HG03196 (cell line): ENCODE measurements around the gene COL17A1.

ENCODE experiments used
- ATAC-seq: cut with Tn5 transposase; IDR thresholded peaks from one replicate; pipeline ENCODE4 v1.9.1; 2021; ENCODE audit not compliant: unreplicated experiment

The COL17A1 gene

DNA sequence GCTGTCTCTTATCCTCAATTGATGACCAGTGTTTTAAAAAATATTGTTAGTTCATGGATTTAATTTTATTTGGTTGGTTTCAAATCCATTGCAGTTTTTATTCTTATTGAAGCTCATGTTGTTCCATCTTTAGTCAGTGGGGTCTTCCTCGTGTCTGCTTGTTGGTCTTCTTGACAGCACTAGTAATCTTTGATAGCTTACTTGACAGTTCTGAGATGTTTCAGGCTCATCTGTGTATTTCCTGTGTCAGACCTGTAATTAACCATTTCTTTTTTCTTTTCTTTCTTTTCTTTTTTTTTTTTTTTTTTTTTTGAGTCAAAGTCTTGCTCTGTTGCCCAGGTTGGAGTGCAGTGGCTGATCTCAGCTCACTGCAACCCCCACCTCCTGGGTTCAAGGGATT lies 90.5 kb downstream of the COL17A1 start:
- ATAC-seq: no peak

DNA sequence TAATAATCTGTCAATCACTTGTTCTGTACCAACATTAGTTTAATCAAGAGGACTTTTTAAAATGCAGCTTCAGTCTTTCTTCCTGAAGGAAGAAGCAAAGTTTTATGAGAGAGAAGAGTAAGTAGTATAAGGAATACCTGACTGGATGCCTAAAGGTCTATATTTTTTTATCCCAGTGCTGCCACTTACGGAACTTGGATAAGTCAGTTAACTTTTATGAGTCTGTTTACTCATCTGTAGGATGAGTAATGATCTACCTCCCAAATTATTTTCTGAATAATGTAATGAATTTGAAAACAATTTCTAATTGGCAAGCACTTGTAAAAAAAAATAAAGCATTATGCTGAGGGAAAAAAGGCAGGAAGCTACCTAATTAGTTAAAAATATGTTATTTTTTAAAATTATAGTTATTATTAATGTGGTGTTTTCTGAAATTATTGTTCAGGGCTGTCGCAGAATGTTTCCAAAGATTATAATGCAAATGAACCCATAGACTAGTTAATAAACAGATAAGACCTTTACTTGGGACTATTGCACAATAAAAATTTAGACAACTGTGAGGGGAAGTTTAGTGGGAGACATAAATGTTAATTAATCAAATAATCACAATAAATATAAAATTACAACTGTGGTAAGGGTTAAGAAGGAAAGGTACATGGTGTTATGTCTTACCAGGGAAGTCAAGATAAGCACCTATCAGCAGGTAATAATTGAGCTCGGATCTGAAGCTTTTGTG lies 94.1 kb downstream of the COL17A1 start:
- ATAC-seq: no peak

DNA sequence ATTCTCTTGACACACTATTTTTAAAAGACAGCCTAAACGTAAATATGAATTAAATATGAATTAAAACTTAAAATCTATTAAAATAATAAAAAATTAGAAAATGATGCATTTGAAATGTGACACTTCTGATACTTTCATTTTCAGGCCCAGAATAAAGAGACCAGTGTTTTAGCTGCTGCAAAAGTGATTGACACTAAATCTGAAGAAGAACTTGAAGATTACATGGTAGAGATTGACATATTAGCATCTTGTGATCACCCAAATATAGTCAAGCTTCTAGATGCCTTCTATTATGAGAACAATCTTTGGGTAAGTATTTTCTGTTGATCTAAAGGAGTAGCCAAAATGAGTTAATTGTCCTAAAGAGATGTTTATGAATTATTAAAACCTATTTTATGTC lies 95.1 kb downstream of the COL17A1 start:
- ATAC-seq: no peak

DNA sequence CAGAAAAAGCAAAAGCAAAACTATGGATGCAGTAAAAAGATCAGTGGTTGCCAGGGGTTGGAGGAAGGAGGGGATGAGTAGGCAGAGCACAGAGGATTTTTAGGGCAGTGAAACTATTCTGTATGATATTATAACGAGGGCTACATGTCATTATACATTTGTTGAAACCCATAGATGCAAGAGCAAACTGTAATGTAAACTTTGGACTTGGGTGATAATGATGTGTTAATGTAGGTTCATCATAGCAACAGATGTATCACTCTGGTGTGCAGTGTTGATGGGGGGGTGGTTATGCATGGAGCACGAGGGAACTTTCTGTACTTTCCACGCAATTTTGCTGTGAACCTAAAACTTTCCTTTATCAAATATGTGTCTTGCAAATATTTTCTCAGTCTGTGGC lies 95.6 kb downstream of the COL17A1 start:
- ATAC-seq: no peak

DNA sequence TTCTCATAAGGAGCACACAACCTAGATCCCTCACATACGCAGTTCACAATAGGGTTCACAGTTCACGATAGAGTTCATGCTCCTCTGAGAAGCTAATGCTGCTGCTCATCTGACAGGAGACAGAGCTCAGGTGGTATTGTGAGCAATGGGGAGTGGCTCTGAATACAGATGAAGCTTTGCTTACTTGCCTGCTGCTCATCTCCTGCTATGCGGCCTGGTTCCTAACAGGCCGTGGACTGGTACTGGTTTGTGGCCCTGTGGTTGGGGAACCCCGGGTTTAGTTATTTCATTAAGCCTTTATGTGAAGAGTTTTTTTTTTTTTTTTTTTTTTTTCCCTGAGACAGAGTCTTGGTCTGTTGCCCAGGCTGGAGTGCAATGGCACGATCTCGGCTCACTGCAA lies 99.3 kb downstream of the COL17A1 start:
- ATAC-seq: no peak

DNA sequence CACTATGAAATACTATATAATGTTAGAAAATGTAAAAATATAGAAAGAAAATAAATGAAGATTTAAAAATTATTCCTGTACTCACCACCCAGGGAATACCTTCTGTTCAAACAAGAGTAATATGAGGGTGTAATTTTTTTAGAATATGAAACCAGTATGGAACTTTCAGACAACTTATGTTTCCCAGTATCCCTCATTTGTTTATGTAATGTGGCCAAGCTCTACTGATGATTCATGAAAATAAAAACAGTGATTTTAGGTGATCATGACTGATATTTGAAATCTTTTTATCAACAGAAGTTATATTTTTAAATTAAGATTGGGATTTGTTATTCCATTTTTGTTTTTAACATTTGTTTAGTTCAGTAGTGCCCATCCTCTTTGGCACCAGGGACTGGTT lies 100.0 kb downstream of the COL17A1 start:
- ATAC-seq: no peak

DNA sequence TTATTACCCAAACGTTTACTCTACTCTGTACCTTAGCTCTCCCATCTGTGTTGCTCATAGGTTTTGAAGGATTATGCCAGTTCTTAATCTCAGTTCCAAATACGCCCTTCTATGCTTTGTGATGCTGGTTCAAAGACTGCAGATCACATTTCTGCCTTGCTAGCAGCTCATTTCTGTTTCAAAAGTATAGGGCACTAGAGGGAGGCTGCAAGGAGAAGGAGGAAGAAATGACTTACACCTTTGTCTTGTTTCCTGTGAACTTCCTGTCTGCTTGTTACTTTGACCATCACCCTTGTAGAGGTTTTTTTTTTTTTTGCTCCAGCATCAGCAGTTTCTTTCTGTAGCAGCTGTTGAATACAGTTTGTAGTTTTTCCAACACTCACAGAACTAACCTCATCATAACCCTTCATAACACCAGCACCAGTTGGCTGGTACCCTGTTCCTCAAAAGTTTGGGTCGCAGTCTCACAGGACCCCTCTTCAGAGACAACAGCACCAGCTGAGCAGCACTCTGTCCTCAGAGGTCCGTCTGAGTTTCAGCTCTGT lies 102.2 kb downstream of the COL17A1 start:
- peak; percentile 91 for ATAC-seq

DNA sequence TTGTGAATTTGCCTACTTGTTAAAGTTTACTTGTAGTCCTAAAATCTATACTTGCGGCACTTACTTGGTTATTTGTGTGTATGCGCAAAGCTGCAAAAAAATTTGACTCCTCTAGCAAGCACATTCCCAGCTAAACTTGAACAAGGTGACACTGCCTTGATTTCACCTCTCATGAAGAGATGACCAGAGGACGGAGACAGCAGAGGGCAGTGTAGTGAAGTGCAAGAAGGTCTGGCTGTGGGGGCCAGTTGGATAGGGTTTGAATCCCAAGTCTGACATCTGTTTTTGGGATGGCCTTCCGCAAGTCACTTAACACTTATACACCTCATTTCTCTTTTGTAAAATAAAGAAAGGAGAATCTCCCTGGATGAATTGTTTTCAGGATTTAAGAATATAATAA lies 103.0 kb downstream of the COL17A1 start:
- ATAC-seq: no peak
